ENCODE measurements around the gene ERGIC1.

DNA sequence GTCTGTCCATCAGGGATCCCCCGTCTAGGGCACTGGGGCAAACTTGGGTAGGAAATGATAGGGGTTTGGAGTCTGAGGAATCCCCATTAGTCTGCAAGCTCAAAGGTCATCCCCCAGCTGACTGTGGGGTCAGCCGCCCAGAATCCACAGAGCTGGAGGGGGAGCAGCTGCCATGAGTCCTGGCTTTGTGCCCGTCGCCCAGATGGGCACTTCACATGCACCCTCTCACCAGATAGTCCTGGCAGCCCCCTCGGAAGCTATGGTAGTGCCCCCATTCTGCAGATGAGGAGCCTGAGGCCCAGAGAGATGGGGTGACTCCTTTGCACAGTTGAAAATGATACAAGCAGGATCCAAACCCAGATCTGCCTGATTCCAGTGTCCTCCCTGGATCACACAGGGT is 89.5 kb downstream of the ERGIC1 start:
- no peak for TF ChIP-seq POLR2A (IDR thresholded peaks at IDR 0.05)
- TF ChIP-seq, protein P1, sequence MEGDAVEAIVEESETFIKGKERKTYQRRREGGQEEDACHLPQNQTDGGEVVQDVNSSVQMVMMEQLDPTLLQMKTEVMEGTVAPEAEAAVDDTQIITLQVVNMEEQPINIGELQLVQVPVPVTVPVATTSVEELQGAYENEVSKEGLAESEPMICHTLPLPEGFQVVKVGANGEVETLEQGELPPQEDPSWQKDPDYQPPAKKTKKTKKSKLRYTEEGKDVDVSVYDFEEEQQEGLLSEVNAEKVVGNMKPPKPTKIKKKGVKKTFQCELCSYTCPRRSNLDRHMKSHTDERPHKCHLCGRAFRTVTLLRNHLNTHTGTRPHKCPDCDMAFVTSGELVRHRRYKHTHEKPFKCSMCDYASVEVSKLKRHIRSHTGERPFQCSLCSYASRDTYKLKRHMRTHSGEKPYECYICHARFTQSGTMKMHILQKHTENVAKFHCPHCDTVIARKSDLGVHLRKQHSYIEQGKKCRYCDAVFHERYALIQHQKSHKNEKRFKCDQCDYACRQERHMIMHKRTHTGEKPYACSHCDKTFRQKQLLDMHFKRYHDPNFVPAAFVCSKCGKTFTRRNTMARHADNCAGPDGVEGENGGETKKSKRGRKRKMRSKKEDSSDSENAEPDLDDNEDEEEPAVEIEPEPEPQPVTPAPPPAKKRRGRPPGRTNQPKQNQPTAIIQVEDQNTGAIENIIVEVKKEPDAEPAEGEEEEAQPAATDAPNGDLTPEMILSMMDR (IDR thresholded peaks at IDR 0.05) = no peak

All from thyroid gland (tissue), 4 donors.